ENCODE results near the gene FKBP1A.

FKBP1A gene

GRCh38 chr20:1383623-1384404 is 9.0 kb downstream of the FKBP1A start:
- peak; percentile 54 to 82 for DNase-seq

- no peak for DNase-seq
Measured at GRCh38 chr20:1382670-1383069, 10.2 kb downstream of the FKBP1A start.

GRCh38 chr20:1381753-1382591 is 10.9 kb downstream of the FKBP1A start:
- peak in 1 of 2 experiments; percentile 61 for DNase-seq

- DNase-seq, result no peak
Measured at GRCh38 chr20:1378735-1379125, 14.1 kb downstream of the FKBP1A start.

GRCh38 chr20:1377984-1378734 is 14.7 kb downstream of the FKBP1A start:
- no peak for DNase-seq

GRCh38 chr20:1377341-1377871 is 15.4 kb downstream of the FKBP1A start:
- DNase-seq, result no peak

GRCh38 chr20:1376408-1377270 is 16.2 kb downstream of the FKBP1A start:
- no peak for DNase-seq

- DNase-seq, result no peak
Measured at GRCh38 chr20:1376007-1376406, 16.8 kb downstream of the FKBP1A start.

- DNase-seq, result no peak
Measured at GRCh38 chr20:1375515-1375914, 17.3 kb downstream of the FKBP1A start.

GRCh38 chr20:1374246-1374645 is 18.6 kb downstream of the FKBP1A start:
- DNase-seq, result no peak

GRCh38 chr20:1373614-1374013 is 19.2 kb downstream of the FKBP1A start:
- DNase-seq, result no peak

- no peak for DNase-seq
Measured at GRCh38 chr20:1373036-1373435, 19.8 kb downstream of the FKBP1A start.

GRCh38 chr20:1371830-1372539 is 20.9 kb downstream of the FKBP1A start:
- no peak for DNase-seq

GRCh38 chr20:1371202-1371782 is 21.6 kb downstream of the FKBP1A start:
- DNase-seq, result no peak

GRCh38 chr20:1370548-1371110 is 22.2 kb downstream of the FKBP1A start:
- no peak for DNase-seq

- no peak for DNase-seq
Measured at GRCh38 chr20:1369970-1370369, 22.9 kb downstream of the FKBP1A start.

GRCh38 chr20:1368448-1369199 is 24.2 kb downstream of the FKBP1A start:
- DNase-seq, result no peak

- no peak for DNase-seq
Measured at GRCh38 chr20:1367479-1367878, 25.4 kb downstream of the FKBP1A start.

GRCh38 chr20:1364106-1364505 is 28.7 kb downstream of the FKBP1A start:
- DNase-seq, result no peak

GRCh38 chr20:1363522-1363921 is 29.3 kb downstream of the FKBP1A start:
- no peak for DNase-seq
